Measurements from ENCODE around the gene SLC5A2.

Gene SLC5A2

GRCh38 chr16:31478956-31479355, 4.0 kb upstream of the SLC5A2 start:
- ATAC-seq: peak; percentile 2; the same call in 1 of the 3 replicates
- TF ChIP-seq TOX (CRISPR knock-in tag; IDR thresholded peaks at IDR 0.05; ENCODE audit: borderline replicate concordance) (no peak), ZC3H10 (CRISPR knock-in tag; IDR thresholded peaks at IDR 0.05) (no peak), CREB5 (CRISPR knock-in tag; IDR thresholded peaks at IDR 0.05; ENCODE audit: low read depth) (no peak), TCF4 (CRISPR knock-in tag; IDR thresholded peaks at IDR 0.05; ENCODE audit: borderline replicate concordance) (no peak), POU6F1 (CRISPR knock-in tag; IDR thresholded peaks at IDR 0.05; ENCODE audit: borderline replicate concordance, low read depth) (no peak), ESRRG (CRISPR knock-in tag; IDR thresholded peaks at IDR 0.05) (no peak), SNAI2 (CRISPR knock-in tag; IDR thresholded peaks at IDR 0.05) (no peak), GLIS3 (CRISPR knock-in tag; IDR thresholded peaks at IDR 0.05) (no peak), ZNF8 (CRISPR knock-in tag; IDR thresholded peaks at IDR 0.05) (no peak), CSRNP3 (CRISPR knock-in tag; IDR thresholded peaks at IDR 0.05) (no peak), OSR1 (CRISPR knock-in tag; IDR thresholded peaks at IDR 0.05) (no peak)

GRCh38 chr16:31479751-31480150, 3.2 kb upstream of the SLC5A2 start:
- ATAC-seq: no peak; the same call in 2 of the 3 replicates
- TF ChIP-seq ZFP3 (CRISPR knock-in tag; IDR thresholded peaks at IDR 0.05) (no peak), GLIS3 (CRISPR knock-in tag; IDR thresholded peaks at IDR 0.05) (no peak), TOX (CRISPR knock-in tag; IDR thresholded peaks at IDR 0.05; ENCODE audit: borderline replicate concordance) (no peak), TCF4 (CRISPR knock-in tag; IDR thresholded peaks at IDR 0.05; ENCODE audit: borderline replicate concordance) (no peak), PATZ1 (CRISPR knock-in tag; IDR thresholded peaks at IDR 0.05; ENCODE audit: borderline replicate concordance) (no peak), TSHZ2 (CRISPR knock-in tag; IDR thresholded peaks at IDR 0.05) (no peak), ARNTL (CRISPR knock-in tag; IDR thresholded peaks at IDR 0.05; ENCODE audit: borderline replicate concordance, low read depth) (no peak), CREB5 (CRISPR knock-in tag; IDR thresholded peaks at IDR 0.05; ENCODE audit: low read depth) (no peak), CSDC2 (CRISPR knock-in tag; IDR thresholded peaks at IDR 0.05) (no peak), OSR1 (CRISPR knock-in tag; IDR thresholded peaks at IDR 0.05) (no peak), CSRNP3 (CRISPR knock-in tag; IDR thresholded peaks at IDR 0.05) (no peak), ZNF8 (CRISPR knock-in tag; IDR thresholded peaks at IDR 0.05) (no peak), RARB (CRISPR knock-in tag; IDR thresholded peaks at IDR 0.05) (no peak), POU6F1 (CRISPR knock-in tag; IDR thresholded peaks at IDR 0.05; ENCODE audit: borderline replicate concordance, low read depth) (no peak), SNAI2 (CRISPR knock-in tag; IDR thresholded peaks at IDR 0.05) (no peak), BACH2 (CRISPR knock-in tag; IDR thresholded peaks at IDR 0.05; ENCODE audit: borderline replicate concordance) (no peak), ZC3H10 (CRISPR knock-in tag; IDR thresholded peaks at IDR 0.05) (no peak)

Measured in SK-N-SH treated with all-trans-retinoic acid at 6 μM for 48 hours (cell line).